Stomach (tissue), 9 donors: ENCODE data around the gene HNRNPH1. TPM values are rescaled to one million over a fixed set of nuclear protein-coding genes. Genes with fewer than 3 reads are reported as not detected.

Experiments
- DNase-seq, 2 donors: peaks; one replicate each; pipeline versions ENCODE4 v3.0.0 to v3.0.0-alpha.2; 2013 to 2019
- H3K27ac ChIP-seq, 5 donors: fragments of 200-600 bp in 4 of 5; sonication (generic) in 4 of 5; one replicate each; pipeline ENCODE4 v1.5.1; 2013 to 2019; ENCODE audit warnings: mild to moderate bottlenecking in 1 of 5, moderate library complexity in 1 of 5
- H3K27me3 ChIP-seq, 3 donors: fragments of 200-600 bp; sonication (generic); one replicate each; pipeline ENCODE4 v1.5.1; 2017 to 2019; ENCODE audit warnings: mixed run types in 1 of 3
- H3K36me3 ChIP-seq, 4 donors: fragments of 200-600 bp; sonication (generic); 1 replicate in 3 of 4; 2 replicates in 1 of 4; pipeline ENCODE4 v1.5.1; 2016 to 2019
- H3K4me1 ChIP-seq, 4 donors: fragments of 200-600 bp; sonication (generic); one replicate each; pipeline ENCODE4 v1.5.1; 2016 to 2019
- H3K4me3 ChIP-seq, 4 donors: fragments of 200-600 bp; sonication (generic) in 3 of 4; one replicate each; pipeline ENCODE4 v1.5.1; 2016 to 2019; ENCODE audit warnings: mild to moderate bottlenecking in 1 of 4
- H3K9me3 ChIP-seq, 4 donors: fragments of 200-600 bp; sonication (generic); one replicate each; pipeline ENCODE4 v1.5.1; 2016 to 2019
- EP300 ChIP-seq: sonication (generic); formaldehyde crosslinking; IDR thresholded peaks from one replicate; pipeline ENCODE4 v1.6.1; 2017; ENCODE audit warnings: antibody characterized with exemption
- POLR2A ChIP-seq, 4 donors: fragments of 450-650 bp; IDR thresholded peaks; one replicate each; pipeline ENCODE4 v1.6.1; 2016; ENCODE audit warnings: antibody characterized with exemption in 4 of 4, control low read depth in 2 of 4, mild to moderate bottlenecking in 1 of 4, moderate library complexity in 1 of 4
- POLR2AphosphoS5 ChIP-seq, 3 donors: sonication (generic); formaldehyde crosslinking; IDR thresholded peaks; one replicate each; pipeline ENCODE4 v1.6.1; 2016; ENCODE audit warnings: antibody characterized with exemption in 3 of 3
- WGBS, 5 donors: extraction: QIAGEN DNeasy Blood & Tissue Kit in 3 of 5; methylation state at CpG; one replicate each; pipeline versions ENCODE4 v1.1.5 to v1.1.7; 2013 to 2018; 5-methylcytosine and 5-hydroxymethylcytosine counted together
- intact Hi-C: fragments of 100-400 bp; cut with DNase I; formaldehyde crosslinking; loops from one replicate; pipeline ENCODE4 v1.15.1; 2023; ENCODE audit warnings: low total_unique reads
- polyA plus RNA-seq, 3 donors: library from polyadenylated mRNA; stranded (reverse); fragments of 200-250 nt; gene quantifications; one replicate each; pipeline ENCODE4 v1.2.3, GENCODE V29; 2013
- total RNA-seq, 5 donors: library from RNA; depleted of rRNA; stranded (reverse); fragments of >200 nt; gene quantifications; one replicate each; pipeline versions ENCODE4 v1.1.0 to v1.2.3, GENCODE V29; 2014 to 2016
- TF ChIP-seq, protein P1 (sequence below), 7 experiments: fragments of 450-650 bp in 4 of 7; fragments of 200-600 bp in 3 of 7; sonication (generic) in 3 of 7; IDR thresholded peaks; one replicate each; pipeline ENCODE4 v1.5.1; 2016 to 2019; ENCODE audit warnings: antibody characterized with exemption in 7 of 7, control low read depth in 2 of 7, mild to moderate bottlenecking in 1 of 7
- donor health status: healthy with polysubstance abuse.
- donor health status: Bipolar disorder and iron deficiency.
- donor health status: healthy.

The HNRNPH1 gene
- total and polyA plus RNA-seq, 8 donors = 87.5 to 1,215 (median 494) TPM

DNA sequence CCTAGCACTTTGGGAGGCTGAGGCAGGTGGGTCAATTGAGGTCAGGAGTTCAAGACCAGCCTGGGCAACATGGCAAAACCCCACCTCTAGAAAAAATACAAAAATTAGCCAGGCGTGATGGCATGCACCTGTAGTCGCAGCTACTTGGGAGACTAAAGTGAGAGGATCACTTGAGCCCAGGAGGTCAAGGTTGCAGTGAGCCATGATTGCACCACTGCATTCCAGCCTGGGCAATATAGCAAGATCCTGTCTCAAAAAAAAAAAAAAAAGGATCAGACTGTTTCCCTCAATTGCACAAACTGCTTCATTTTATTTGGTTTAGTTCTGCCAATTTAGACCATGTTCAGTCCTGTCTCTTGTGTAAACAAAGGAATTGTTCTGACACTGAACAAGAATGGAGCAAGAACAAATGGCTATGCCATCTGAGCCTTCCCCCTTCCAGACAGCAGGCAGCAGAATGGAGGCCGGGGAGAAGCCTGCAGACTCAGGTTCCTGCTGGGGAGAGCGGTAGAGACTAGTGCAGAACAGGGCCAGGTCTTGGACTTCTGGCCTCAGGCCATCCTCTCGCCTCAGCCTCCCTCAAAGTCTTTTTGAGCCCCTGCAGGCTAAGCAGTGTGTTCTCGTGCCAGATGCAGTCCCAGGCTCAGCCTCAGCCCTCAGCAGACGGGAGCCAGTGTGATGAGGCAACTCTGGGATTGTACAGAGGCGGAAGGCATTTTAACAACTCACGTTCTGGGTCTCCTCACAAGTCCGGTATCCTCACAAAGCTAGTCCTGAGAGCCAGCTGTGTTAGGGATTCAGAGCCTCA, 18.2 kb downstream of the HNRNPH1 start:
- Histone ChIP-seq H3K9me3 (no peaks in the 10 kb centered on the region), H3K4me1 (peaks cover 0 to 53% (median 27%) of the 10 kb centered on the region in 4 donors), H3K27me3 (no peaks in the 10 kb centered on the region), H3K4me3 (no peak overlapping the region), H3K36me3 (peaks cover 42 to 99% (median 92%) of the 10 kb centered on the region in 4 donors), H3K27ac (peak overlapping the region in 4 of 5 donors; percentile 51 to 71 (median 54))
- 57 to 73% (median 70%) methylated on average over 10 of the region's 10 CpGs for WGBS, 5 donors
- intact Hi-C loops = no loop called here
- TF ChIP-seq EP300 = no peak
- TF ChIP-seq POLR2AphosphoS5 (IDR thresholded peaks at IDR 0.05) = no peak
- TF ChIP-seq POLR2A (IDR thresholded peaks at IDR 0.05) = no peak
- TF ChIP-seq, protein P1, sequence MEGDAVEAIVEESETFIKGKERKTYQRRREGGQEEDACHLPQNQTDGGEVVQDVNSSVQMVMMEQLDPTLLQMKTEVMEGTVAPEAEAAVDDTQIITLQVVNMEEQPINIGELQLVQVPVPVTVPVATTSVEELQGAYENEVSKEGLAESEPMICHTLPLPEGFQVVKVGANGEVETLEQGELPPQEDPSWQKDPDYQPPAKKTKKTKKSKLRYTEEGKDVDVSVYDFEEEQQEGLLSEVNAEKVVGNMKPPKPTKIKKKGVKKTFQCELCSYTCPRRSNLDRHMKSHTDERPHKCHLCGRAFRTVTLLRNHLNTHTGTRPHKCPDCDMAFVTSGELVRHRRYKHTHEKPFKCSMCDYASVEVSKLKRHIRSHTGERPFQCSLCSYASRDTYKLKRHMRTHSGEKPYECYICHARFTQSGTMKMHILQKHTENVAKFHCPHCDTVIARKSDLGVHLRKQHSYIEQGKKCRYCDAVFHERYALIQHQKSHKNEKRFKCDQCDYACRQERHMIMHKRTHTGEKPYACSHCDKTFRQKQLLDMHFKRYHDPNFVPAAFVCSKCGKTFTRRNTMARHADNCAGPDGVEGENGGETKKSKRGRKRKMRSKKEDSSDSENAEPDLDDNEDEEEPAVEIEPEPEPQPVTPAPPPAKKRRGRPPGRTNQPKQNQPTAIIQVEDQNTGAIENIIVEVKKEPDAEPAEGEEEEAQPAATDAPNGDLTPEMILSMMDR (IDR thresholded peaks at IDR 0.05) = no peak
- DNase-seq = no peak

DNA sequence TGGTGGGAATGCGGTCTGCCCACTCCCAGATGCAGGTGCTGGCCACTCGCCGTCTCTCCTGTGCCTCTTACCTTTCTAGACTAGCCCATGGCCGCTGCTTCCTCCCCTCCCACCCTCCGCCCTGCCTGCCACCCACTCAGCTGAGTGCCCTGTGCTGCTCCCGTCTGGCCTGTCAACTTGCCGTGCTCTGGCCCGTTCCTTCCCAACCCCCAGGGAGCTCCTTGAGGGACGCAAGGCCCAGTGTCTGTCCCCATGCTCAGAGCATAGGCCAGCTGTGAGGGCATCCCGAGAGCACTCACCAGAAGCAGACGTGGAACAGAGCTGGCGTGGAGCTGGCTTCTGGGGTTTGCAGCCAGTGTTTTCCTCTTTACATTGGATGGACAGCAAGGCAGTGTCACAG, 20.2 kb downstream of the HNRNPH1 start:
- Histone ChIP-seq H3K4me3 (no peak overlapping the region), H3K27ac (no peak overlapping the region), H3K27me3 (no peaks in the 10 kb centered on the region), H3K4me1 (peaks cover 0 to 40% (median 19%) of the 10 kb centered on the region in 4 donors), H3K36me3 (peaks cover 49 to 99% (median 92%) of the 10 kb centered on the region in 4 donors), H3K9me3 (no peaks in the 10 kb centered on the region)
- intact Hi-C loops = no loop called here
- DNase-seq = no peak
- 91 to 96% (median 92%) methylated on average over 12 of the region's 12 CpGs for WGBS, 5 donors
- TF ChIP-seq POLR2AphosphoS5 (IDR thresholded peaks at IDR 0.05) = no peak
- TF ChIP-seq, protein P1 (IDR thresholded peaks at IDR 0.05) = no peak
- TF ChIP-seq EP300 = no peak
- no peak for TF ChIP-seq POLR2A (IDR thresholded peaks at IDR 0.05)

DNA sequence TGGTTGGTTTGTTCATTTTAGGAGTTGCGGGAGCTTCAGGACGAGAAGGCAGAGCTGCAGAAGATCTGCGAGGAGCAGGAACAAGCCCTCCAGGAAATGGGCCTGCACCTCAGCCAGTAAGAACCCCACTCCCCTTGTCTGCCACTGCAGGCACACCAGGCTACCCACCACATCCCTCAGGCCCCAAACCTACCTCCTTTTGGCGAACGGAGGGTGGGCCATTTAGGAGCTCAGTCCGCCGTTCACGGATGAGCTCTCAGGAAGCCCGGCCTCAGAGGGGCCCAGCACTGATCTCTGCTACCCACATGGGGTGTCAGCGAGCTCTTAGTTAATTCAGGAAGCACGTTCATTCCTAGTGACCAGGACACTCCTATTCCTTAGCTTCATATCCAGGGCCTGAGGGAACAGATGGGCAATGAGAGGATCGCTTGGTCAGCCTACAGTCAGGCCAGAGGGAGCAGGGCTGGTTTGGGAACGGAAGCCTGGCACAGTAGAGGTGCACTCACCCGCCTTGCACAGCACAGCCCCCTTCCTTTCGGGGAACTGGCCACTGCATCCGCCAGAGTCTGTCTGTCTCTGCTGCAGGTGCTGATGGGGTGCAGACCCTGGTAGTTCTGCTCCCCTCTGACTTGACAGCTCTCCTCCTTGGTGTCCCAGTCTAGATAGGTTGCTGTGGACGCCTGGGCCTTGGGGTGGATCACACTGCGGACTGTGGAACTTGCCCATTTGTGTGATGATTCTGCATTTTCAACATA, 21.4 kb downstream of the HNRNPH1 start:
- no peak for DNase-seq
- no peak overlapping the region for H3K27ac ChIP-seq
- intact Hi-C loops = no loop called here
- no peak overlapping the region for H3K4me3 ChIP-seq
- H3K27me3 ChIP-seq = no peaks in the 10 kb centered on the region
- peaks cover 0 to 28% (median 12%) of the 10 kb centered on the region in 4 donors for H3K4me1 ChIP-seq
- no peak for TF ChIP-seq EP300
- no peak for TF ChIP-seq POLR2A (IDR thresholded peaks at IDR 0.05)
- TF ChIP-seq POLR2AphosphoS5 (IDR thresholded peaks at IDR 0.05) = no peak
- TF ChIP-seq, protein P1 (IDR thresholded peaks at IDR 0.05) = no peak
- 93 to 97% (median 96%) methylated on average over 13 to 18 of the region's 18 CpGs for WGBS, 5 donors
- peaks cover 57 to 99% (median 92%) of the 10 kb centered on the region in 4 donors for H3K36me3 ChIP-seq
- H3K9me3 ChIP-seq = no peaks in the 10 kb centered on the region

- no peaks in the 10 kb centered on the region for H3K9me3 ChIP-seq
- H3K36me3 ChIP-seq = peaks cover 70 to 99% (median 95%) of the 10 kb centered on the region in 4 donors
- TF ChIP-seq, protein P1 (IDR thresholded peaks at IDR 0.05) = no peak
- TF ChIP-seq POLR2AphosphoS5 (IDR thresholded peaks at IDR 0.05) (no peak), EP300 (no peak), POLR2A (IDR thresholded peaks at IDR 0.05) (no peak)
- DNase-seq = no peak
- no peak overlapping the region for H3K4me3 ChIP-seq
- peaks cover 0 to 7% (median 2%) of the 10 kb centered on the region in 4 donors for H3K4me1 ChIP-seq
- WGBS, 5 donors = 73 to 92% (median 86%) methylated on average over 9 of the region's 9 CpGs
- H3K27me3 ChIP-seq = no peaks in the 10 kb centered on the region
- intact Hi-C loops = no loop called here
- H3K27ac ChIP-seq = no peak overlapping the region
Observed at GRCh38 chr5:179599973-179600372, 23.5 kb downstream of the HNRNPH1 start.
